A549 (cell line): Measurements from ENCODE around the gene NTSR1. TPM values are rescaled to one million over a fixed set of nuclear protein-coding genes. Genes with fewer than 3 reads are reported as not detected.

Experiments used
- ATAC-seq, 2 experiments: fragments of 200-7000 bp in 1 of 2; fragments of >200 bp in 1 of 2; cut with Nextera tagmentation in 1 of 2; cut with Tn5 transposase in 1 of 2; 3 replicates each; pipeline versions ENCODE4 v1.8.0 to v1.9.1; 2018 to 2020; ENCODE audit warnings: mild to moderate bottlenecking in 1 of 2, moderate library complexity in 1 of 2
- CTCF ChIA-PET: fragments of 300-600 bp; sonication (Branson Sonifier 250); formaldehyde crosslinking; extraction: SDS; loops from one replicate; lab custom pipeline; 2021; ENCODE audit warnings: antibody characterized with exemption, inconsistent platforms; lab: Yijun Ruan, JAX
- POLR2A ChIA-PET: fragments of 350-600 bp; formaldehyde crosslinking; extraction: SDS; loops from one replicate; lab custom pipeline; 2021; ENCODE audit warnings: antibody characterized with exemption, inconsistent platforms; lab: Yijun Ruan, JAX
- DNase-seq, 2 experiments: peaks; one replicate each; pipeline versions ENCODE4 v3.0.0 to v3.0.0-alpha.2; 2011 to 2016; ENCODE audit warnings: low read depth in 1 of 2, low spot score in 1 of 2
- FAIRE-seq: peaks from 2 replicates; lab custom pipeline; 2011; peaks lifted over from hg19 to GRCh38; lab: Jason Lieb, UNC
- H3K27ac ChIP-seq, 2 experiments: fragments of >200 bp; sonication (Bioruptor Twin); formaldehyde crosslinking; 3 replicates each; pipeline ENCODE4 v1.5.1; 2016 to 2017
- H3K4me1 ChIP-seq: fragments of >200 bp; sonication (Bioruptor Twin); formaldehyde crosslinking; 3 replicates; pipeline ENCODE4 v1.6.1; 2016
- H3K4me2 ChIP-seq: fragments of >200 bp; sonication (Bioruptor Twin); formaldehyde crosslinking; 3 replicates; pipeline ENCODE4 v1.6.1; 2016
- H3K4me3 ChIP-seq: fragments of >200 bp; sonication (Bioruptor Twin); formaldehyde crosslinking; 3 replicates; pipeline ENCODE4 v1.5.1; 2016
- H3K9me3 ChIP-seq: fragments of >200 bp; sonication (Bioruptor Twin); formaldehyde crosslinking; 3 replicates; pipeline ENCODE4 v1.6.1; 2016
- CBX2 ChIP-seq: fragments of 200-600 bp; sonication (generic); IDR thresholded peaks from 2 replicates; pipeline ENCODE4 v1.6.1; 2016; ENCODE audit warnings: low read depth, mild to moderate bottlenecking, borderline replicate concordance
- CHD2 ChIP-seq: fragments of 150-350 bp; IDR thresholded peaks from 2 replicates; pipeline ENCODE4 v1.6.1; 2014; ENCODE audit warnings: low read length; ENCODE audit not compliant: partially characterized antibody
- E2F6 ChIP-seq: IDR thresholded peaks from 2 replicates; pipeline ENCODE4 v1.6.1; 2012; ENCODE audit warnings: low read depth, borderline replicate concordance
- FOSB ChIP-seq: fragments of 250-450 bp; sonication (Bioruptor Pico); IDR thresholded peaks from 2 replicates; pipeline ENCODE4 v1.5.0; 2020; ENCODE audit warnings: mild to moderate bottlenecking, moderate library complexity
- JUNB ChIP-seq: fragments of >200 bp; sonication (Bioruptor Twin); formaldehyde crosslinking; IDR thresholded peaks from 2 replicates; pipeline ENCODE4 v1.6.1; 2016
- KDM5A ChIP-seq: fragments of 200-600 bp; sonication (generic); IDR thresholded peaks from 2 replicates; pipeline ENCODE4 v1.6.1; 2016; ENCODE audit warnings: antibody characterized with exemption, mild to moderate bottlenecking
- MAX ChIP-seq: IDR thresholded peaks from 2 replicates; pipeline ENCODE4 v1.6.1; 2012
- MAZ ChIP-seq: fragments of 150-350 bp; IDR thresholded peaks from 2 replicates; pipeline ENCODE4 v1.6.1; 2014; ENCODE audit warnings: antibody characterized with exemption, low read depth, low read length, borderline replicate concordance
- MYC ChIP-seq: IDR thresholded peaks from 2 replicates; pipeline ENCODE4 v1.6.1; 2012; ENCODE audit warnings: mild to moderate bottlenecking, inconsistent platforms, low read length, improper control_type of control experiment, borderline replicate concordance
- NFE2L2 ChIP-seq: fragments of 150-350 bp; conservative IDR thresholded peaks from 2 replicates; pipeline ENCODE4 v1.6.1; 2014; ENCODE audit warnings: low read length
- PBX3 ChIP-seq: IDR thresholded peaks from 2 replicates; pipeline ENCODE4 v1.6.1; 2012
- RCOR1 ChIP-seq: fragments of 150-350 bp; IDR thresholded peaks from 2 replicates; pipeline ENCODE4 v1.6.1; 2014; ENCODE audit warnings: antibody characterized with exemption, low read length, low read depth
- SMC3 ChIP-seq: fragments of >200 bp; sonication (Bioruptor Twin); formaldehyde crosslinking; IDR thresholded peaks from 3 replicates; pipeline ENCODE4 v1.6.1; 2018; ENCODE audit warnings: inconsistent platforms
- ZC3H11A ChIP-seq: fragments of 450-650 bp; IDR thresholded peaks from 2 replicates; pipeline ENCODE4 v1.6.1; 2014; ENCODE audit warnings: antibody characterized with exemption, mild to moderate bottlenecking
- ZFP36 ChIP-seq: fragments of 450-650 bp; IDR thresholded peaks from 2 replicates; pipeline ENCODE4 v1.6.1; 2014; ENCODE audit warnings: borderline replicate concordance; ENCODE audit not compliant: partially characterized antibody
- ZNF302 ChIP-seq: fragments of 250-450 bp; sonication (Bioruptor Pico); IDR thresholded peaks from 2 replicates; pipeline ENCODE4 v1.9.0; 2021; ENCODE audit warnings: inconsistent platforms, mild to moderate bottlenecking, moderate library complexity
- WGBS: methylation state at CpG from one replicate; pipeline ENCODE4 v1.1.6; 2017; ENCODE audit errors: missing lambda C conversion rate; 5-methylcytosine and 5-hydroxymethylcytosine counted together
- polyA plus RNA-seq, 4 experiments: library from polyadenylated mRNA; depleted of rRNA in 3 of 4; stranded (reverse); fragments of >200 nt; fragmentation: RNase III in 1 of 4; extraction: RNeasy Plus Mini Kit Qiagen cat#74134 plus additional on column Dnase treatment in 1 of 4; gene quantifications; 2 replicates in 3 of 4; 3 replicates in 1 of 4; pipeline ENCODE4 v1.2.3, GENCODE V29; 2011 to 2017

Gene NTSR1
- polyA plus RNA-seq, 2 of the 4 experiments (the other 2 are of a cell fraction): 0.03 TPM; not detected in 1

GRCh38 chr20:62776692-62777527 is 68.3 kb downstream of the NTSR1 start:
- WGBS: 75% methylated on average over 9 of the region's 14 CpGs
- peak overlapping the region in 1 of 2 experiments; percentile 49; a peak in 2 of 6 replicates for H3K27ac ChIP-seq
- H3K4me1 ChIP-seq: no peaks in the 10 kb centered on the region
- peak overlapping the region; percentile 25; the same call in 2 of the 3 replicates for H3K4me2 ChIP-seq
- H3K9me3 ChIP-seq: no peaks in the 10 kb centered on the region
- no peak for FAIRE-seq
- POLR2A ChIA-PET: no interaction called here
- peak in 1 of 2 experiments; percentile 61 for DNase-seq
- ATAC-seq: peak in 1 of 2 experiments; percentile 60; a peak in 3 of 6 replicates
- CTCF ChIA-PET: interaction anchor here (0.5 to 1.3 kb wide), 2 partner anchors 32 to 108 kb away, joined by 3 to 5 read pairs; no protein-coding TSS in a partner anchor
- no peak for TF ChIP-seq CBX2
- TF ChIP-seq MAZ: no peak
- TF ChIP-seq JUNB: no peak
- no peak for TF ChIP-seq PBX3
- TF ChIP-seq ZNF302 (CRISPR knock-in tag): no peak
- H3K4me3 ChIP-seq: no peak overlapping the region

GRCh38 chr20:62777528-62777830 is 68.8 kb downstream of the NTSR1 start:
- WGBS: 87% methylated on average over 6 of the region's 8 CpGs
- H3K4me2 ChIP-seq: no peak overlapping the region
- ATAC-seq (no peak), FAIRE-seq (no peak), DNase-seq (no peak)
- TF ChIP-seq MAZ (no peak), NFE2L2 (no peak), FOSB (CRISPR knock-in tag) (no peak), MAX (no peak), ZC3H11A (no peak), CHD2 (no peak), E2F6 (no peak), RCOR1 (no peak), ZFP36 (no peak), KDM5A (no peak)
- no peak overlapping the region; a peak in 1 of 6 replicates for H3K27ac ChIP-seq
- H3K4me1 ChIP-seq: no peaks in the 10 kb centered on the region
- H3K4me3 ChIP-seq: no peak overlapping the region
- ChIA-PET POLR2A (no interaction called here), CTCF (no interaction called here)
- no peaks in the 10 kb centered on the region for H3K9me3 ChIP-seq

- peak; percentile 50 for TF ChIP-seq ZFP36
- TF ChIP-seq MYC: no peak
- no peak for TF ChIP-seq SMC3
- CTCF ChIA-PET: no interaction called here
- no peak overlapping the region for H3K4me2 ChIP-seq
- POLR2A ChIA-PET: no interaction called here
- no peaks in the 10 kb centered on the region for H3K9me3 ChIP-seq
- ATAC-seq: no peak
- H3K4me1 ChIP-seq: no peaks in the 10 kb centered on the region
- DNase-seq: no peak
- H3K27ac ChIP-seq: no peak overlapping the region
- WGBS: 80% methylated on average over 7 of the region's 9 CpGs
- no peak for FAIRE-seq
- no peak overlapping the region for H3K4me3 ChIP-seq
These were observed 69.4 kb downstream of the NTSR1 start for GRCh38 chr20:62778058-62778457.
